ENCODE results near the gene MAPK10.

MAPK10 gene

DNA sequence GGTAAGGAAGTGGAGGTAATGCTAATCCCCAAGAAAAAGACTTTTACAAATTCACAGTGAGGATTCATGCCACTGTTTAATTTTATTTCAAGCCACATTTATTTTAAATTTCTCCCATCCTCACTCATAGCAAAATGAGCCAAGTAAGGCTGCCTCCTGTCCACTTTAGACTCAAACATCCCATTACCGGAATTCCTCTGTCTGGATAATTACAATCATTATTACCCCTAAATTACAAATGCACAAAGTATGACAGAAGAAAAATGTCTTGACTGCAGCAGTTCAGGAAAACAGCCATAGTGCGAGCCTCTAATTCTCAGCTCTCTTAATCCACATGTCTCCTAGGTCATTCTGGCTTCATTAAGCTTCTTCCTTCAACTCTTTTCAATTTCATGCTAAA lies 57.0 kb downstream of the MAPK10 start:
- H3K27ac ChIP-seq, result no peak overlapping the region
- TF ChIP-seq, protein P1, sequence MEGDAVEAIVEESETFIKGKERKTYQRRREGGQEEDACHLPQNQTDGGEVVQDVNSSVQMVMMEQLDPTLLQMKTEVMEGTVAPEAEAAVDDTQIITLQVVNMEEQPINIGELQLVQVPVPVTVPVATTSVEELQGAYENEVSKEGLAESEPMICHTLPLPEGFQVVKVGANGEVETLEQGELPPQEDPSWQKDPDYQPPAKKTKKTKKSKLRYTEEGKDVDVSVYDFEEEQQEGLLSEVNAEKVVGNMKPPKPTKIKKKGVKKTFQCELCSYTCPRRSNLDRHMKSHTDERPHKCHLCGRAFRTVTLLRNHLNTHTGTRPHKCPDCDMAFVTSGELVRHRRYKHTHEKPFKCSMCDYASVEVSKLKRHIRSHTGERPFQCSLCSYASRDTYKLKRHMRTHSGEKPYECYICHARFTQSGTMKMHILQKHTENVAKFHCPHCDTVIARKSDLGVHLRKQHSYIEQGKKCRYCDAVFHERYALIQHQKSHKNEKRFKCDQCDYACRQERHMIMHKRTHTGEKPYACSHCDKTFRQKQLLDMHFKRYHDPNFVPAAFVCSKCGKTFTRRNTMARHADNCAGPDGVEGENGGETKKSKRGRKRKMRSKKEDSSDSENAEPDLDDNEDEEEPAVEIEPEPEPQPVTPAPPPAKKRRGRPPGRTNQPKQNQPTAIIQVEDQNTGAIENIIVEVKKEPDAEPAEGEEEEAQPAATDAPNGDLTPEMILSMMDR (conservative IDR thresholded peaks at IDR 0.05), result no peak
- TF ChIP-seq ZFX (IDR thresholded peaks at IDR 0.05), result no peak

DNA sequence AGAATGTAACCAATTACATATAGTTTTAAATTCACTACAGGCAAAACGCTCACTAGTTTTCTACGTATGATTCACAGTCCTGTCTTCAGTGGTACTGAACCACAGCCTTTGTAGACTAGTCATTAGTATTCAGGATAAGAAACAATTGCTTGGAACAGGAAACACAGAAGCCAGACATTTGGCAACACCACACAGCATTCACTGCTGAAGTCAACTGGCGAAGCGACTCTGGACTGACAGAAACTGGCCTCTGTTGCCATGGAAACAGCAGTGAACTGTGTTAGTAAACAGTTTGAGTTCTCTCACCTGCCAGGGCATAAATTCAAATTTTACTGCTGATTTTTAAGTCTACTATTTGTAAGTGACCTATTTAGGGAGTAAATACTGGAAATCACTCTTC lies 57.6 kb downstream of the MAPK10 start:
- TF ChIP-seq ZFX (IDR thresholded peaks at IDR 0.05), result no peak
- TF ChIP-seq, protein P1 (conservative IDR thresholded peaks at IDR 0.05), result no peak
- no peak overlapping the region for H3K27ac ChIP-seq

DNA sequence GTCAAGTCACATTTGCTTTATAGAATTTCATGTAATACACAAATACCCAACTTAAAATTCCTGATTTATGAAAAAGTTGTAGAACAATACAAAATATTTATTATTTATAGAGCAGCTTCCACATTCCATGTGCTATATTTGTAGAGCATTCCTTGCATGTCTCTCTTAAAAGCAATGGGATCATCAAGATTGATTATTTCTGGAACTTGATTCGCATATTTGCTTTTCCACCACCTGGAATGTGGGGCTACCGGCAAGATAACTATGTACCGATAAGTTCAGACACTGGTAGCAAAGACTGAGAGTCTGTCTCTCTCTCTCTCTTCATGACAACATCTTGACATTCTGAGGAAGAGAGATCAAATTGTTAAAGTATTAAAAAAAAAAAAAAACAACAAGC lies 59.3 kb downstream of the MAPK10 start:
- TF ChIP-seq, protein P1 (conservative IDR thresholded peaks at IDR 0.05), result no peak
- TF ChIP-seq ZFX (IDR thresholded peaks at IDR 0.05), result no peak
- no peak overlapping the region for H3K27ac ChIP-seq

DNA sequence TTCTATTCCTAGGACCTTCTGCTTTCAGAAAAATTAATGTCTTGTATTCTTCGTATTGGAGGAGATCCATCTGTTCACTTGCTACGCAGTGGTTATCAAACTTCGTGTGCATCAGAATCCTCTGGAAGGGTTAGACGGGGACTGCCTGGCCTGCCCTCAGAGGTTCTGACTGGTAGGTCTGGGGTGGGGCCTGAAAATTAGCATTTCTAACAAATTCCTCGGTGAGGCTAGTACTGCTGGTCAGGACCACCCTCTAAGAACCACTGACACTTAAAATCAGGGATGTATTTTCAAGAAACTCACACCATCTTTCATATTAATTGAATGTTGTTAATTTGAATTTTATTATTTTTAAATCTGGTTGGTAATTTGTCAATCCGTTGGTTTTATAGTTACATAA lies 63.0 kb downstream of the MAPK10 start:
- no peak overlapping the region for H3K27ac ChIP-seq
- no peak for TF ChIP-seq ZFX (IDR thresholded peaks at IDR 0.05)
- TF ChIP-seq, protein P1 (conservative IDR thresholded peaks at IDR 0.05), result no peak

- TF ChIP-seq ZFX (IDR thresholded peaks at IDR 0.05), result no peak
- TF ChIP-seq, protein P1 (conservative IDR thresholded peaks at IDR 0.05), result no peak
Measured at GRCh38 chr4:86294883-86295282, 65.0 kb downstream of the MAPK10 start.

GRCh38 chr4:86291180-86291579 lies 68.7 kb downstream of the MAPK10 start:
- no peak overlapping the region for H3K27ac ChIP-seq
- TF ChIP-seq ZFX (IDR thresholded peaks at IDR 0.05), result no peak
- TF ChIP-seq, protein P1 (conservative IDR thresholded peaks at IDR 0.05), result no peak

More at GRCh38 chr4:86294883-86295282, 65.0 kb downstream of the MAPK10 start:
- no peak overlapping the region for H3K27ac ChIP-seq

DNA sequence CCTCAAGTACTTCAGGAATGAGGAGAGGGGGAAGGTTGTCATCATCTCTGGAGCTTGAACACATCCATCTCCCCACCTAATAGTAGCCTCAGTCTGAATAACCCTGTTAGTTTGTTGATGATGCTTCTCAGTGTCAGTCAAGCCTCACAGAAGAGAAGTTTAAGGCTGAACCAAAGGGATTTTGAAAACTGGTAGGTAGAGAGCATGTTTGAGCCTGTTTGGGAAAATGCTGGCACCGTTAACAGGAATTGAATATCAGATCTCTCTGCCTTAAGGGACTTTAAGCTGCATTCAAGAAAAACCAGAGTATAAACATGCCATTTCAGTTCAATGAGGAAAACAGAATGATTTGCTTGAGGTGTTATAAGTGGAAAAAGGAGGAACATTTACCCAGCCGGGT lies 73.1 kb downstream of the MAPK10 start:
- TF ChIP-seq, protein P1 (conservative IDR thresholded peaks at IDR 0.05), result no peak
- TF ChIP-seq ZFX (IDR thresholded peaks at IDR 0.05), result no peak
- no peak overlapping the region for H3K27ac ChIP-seq

Measured in C4-2B (cell line).